Right atrium auricular region (tissue), 2 donors: Measurements from ENCODE around the gene TBC1D5. TPM values are rescaled to one million over a fixed set of nuclear protein-coding genes. Genes with fewer than 3 reads are reported as not detected.

Experiments used
- DNase-seq: peaks from one replicate; pipeline ENCODE4 v3.0.0-alpha.2; 2019; ENCODE audit warnings: low spot score
- H3K27ac ChIP-seq, 2 donors: fragments of 200-600 bp; sonication (generic); 1 replicate in 1 of 2; 2 replicates in 1 of 2; pipeline ENCODE4 v1.5.1; 2016 to 2019
- H3K27me3 ChIP-seq, 2 donors: fragments of 200-600 bp; sonication (generic); one replicate each; pipeline versions ENCODE4 v1.5.1 to v1.6.0; 2017 to 2019
- H3K36me3 ChIP-seq: fragments of 200-600 bp; sonication (generic); one replicate; pipeline ENCODE4 v1.5.1; 2016
- H3K4me1 ChIP-seq, 2 donors: fragments of 200-600 bp; sonication (generic); one replicate each; pipeline versions ENCODE4 v1.5.1 to v1.6.0; 2017 to 2019
- H3K4me3 ChIP-seq, 2 donors: fragments of 200-600 bp; sonication (generic); 1 replicate in 1 of 2; 2 replicates in 1 of 2; pipeline ENCODE4 v1.5.1; 2017 to 2019; ENCODE audit warnings: mild to moderate bottlenecking in 1 of 2, moderate library complexity in 1 of 2
- H3K9me3 ChIP-seq, 2 donors: fragments of 200-600 bp; sonication (generic); one replicate each; pipeline ENCODE4 v1.5.1; 2019
- total RNA-seq, 2 donors: library from RNA; depleted of rRNA; stranded (reverse); fragments of >200 nt; gene quantifications; one replicate each; pipeline ENCODE4 v1.1.0, GENCODE V29; 2016
- TF ChIP-seq, protein P1 (sequence below), 2 donors: fragments of 200-600 bp; sonication (generic); IDR thresholded peaks; one replicate each; pipeline ENCODE4 v1.5.1; 2019; ENCODE audit warnings: antibody characterized with exemption in 2 of 2

Gene TBC1D5
- total RNA-seq, 2 donors from 2014 or later, result 35.2 to 40.2 TPM

- H3K4me1 ChIP-seq, result no peaks in the 10 kb centered on the region
- H3K36me3 ChIP-seq, result no peaks in the 10 kb centered on the region
- TF ChIP-seq, protein P1, sequence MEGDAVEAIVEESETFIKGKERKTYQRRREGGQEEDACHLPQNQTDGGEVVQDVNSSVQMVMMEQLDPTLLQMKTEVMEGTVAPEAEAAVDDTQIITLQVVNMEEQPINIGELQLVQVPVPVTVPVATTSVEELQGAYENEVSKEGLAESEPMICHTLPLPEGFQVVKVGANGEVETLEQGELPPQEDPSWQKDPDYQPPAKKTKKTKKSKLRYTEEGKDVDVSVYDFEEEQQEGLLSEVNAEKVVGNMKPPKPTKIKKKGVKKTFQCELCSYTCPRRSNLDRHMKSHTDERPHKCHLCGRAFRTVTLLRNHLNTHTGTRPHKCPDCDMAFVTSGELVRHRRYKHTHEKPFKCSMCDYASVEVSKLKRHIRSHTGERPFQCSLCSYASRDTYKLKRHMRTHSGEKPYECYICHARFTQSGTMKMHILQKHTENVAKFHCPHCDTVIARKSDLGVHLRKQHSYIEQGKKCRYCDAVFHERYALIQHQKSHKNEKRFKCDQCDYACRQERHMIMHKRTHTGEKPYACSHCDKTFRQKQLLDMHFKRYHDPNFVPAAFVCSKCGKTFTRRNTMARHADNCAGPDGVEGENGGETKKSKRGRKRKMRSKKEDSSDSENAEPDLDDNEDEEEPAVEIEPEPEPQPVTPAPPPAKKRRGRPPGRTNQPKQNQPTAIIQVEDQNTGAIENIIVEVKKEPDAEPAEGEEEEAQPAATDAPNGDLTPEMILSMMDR (IDR thresholded peaks at IDR 0.05), result no peak
- no peaks in the 10 kb centered on the region for H3K9me3 ChIP-seq
- no peak overlapping the region for H3K27ac ChIP-seq
- H3K27me3 ChIP-seq, result no peaks in the 10 kb centered on the region
- no peak for DNase-seq
- H3K4me3 ChIP-seq, result no peak overlapping the region
Observed at GRCh38 chr3:17315897-17316296, 426.5 kb downstream of the TBC1D5 start.

DNA sequence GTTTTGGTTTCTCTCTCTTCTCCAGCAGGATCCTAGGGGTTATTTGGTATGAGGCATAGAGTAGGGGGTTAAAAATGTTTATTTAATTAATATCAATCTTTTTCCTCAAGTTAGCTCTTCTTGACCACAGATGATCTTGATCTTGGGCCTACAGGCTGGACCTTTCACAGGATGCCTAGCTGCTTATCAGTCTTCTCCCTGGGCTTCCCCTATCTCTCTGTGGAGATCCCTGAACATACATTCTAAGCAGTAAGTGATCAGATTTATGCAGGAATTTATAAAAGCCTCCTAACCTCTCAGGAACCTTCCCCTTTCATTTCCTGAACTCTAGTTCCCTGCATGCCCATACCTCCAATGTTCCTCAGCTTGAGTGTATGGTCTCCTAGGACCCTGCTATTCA is 428.3 kb downstream of the TBC1D5 start:
- Histone ChIP-seq H3K27me3 (no peaks in the 10 kb centered on the region), H3K36me3 (no peaks in the 10 kb centered on the region), H3K4me1 (no peaks in the 10 kb centered on the region), H3K4me3 (no peak overlapping the region), H3K27ac (no peak overlapping the region), H3K9me3 (no peaks in the 10 kb centered on the region)
- no peak for DNase-seq
- TF ChIP-seq, protein P1 (IDR thresholded peaks at IDR 0.05), result no peak

DNA sequence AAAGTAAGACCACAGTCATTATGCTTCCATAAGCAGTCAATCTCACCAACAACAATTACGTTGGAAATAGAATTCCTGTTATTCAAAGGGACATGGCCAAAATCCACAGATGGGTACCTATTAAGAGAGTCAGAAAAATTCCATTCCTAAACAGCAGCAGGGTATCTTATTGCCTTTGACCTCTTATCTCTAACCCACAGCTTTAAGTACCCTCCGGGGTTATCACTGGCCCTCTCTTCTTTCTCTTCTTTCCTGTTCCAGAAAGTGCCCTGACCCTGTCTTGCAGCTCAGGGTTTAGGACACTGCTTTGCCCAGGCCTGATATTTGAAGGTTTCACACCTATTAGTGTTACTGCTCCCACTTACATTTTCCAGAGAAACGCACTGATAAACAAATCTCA is 428.7 kb downstream of the TBC1D5 start:
- Histone ChIP-seq H3K36me3 (no peaks in the 10 kb centered on the region), H3K4me3 (no peak overlapping the region), H3K4me1 (no peaks in the 10 kb centered on the region), H3K27ac (no peak overlapping the region), H3K27me3 (no peaks in the 10 kb centered on the region), H3K9me3 (no peaks in the 10 kb centered on the region)
- TF ChIP-seq, protein P1 (IDR thresholded peaks at IDR 0.05), result no peak
- DNase-seq, result no peak

DNA sequence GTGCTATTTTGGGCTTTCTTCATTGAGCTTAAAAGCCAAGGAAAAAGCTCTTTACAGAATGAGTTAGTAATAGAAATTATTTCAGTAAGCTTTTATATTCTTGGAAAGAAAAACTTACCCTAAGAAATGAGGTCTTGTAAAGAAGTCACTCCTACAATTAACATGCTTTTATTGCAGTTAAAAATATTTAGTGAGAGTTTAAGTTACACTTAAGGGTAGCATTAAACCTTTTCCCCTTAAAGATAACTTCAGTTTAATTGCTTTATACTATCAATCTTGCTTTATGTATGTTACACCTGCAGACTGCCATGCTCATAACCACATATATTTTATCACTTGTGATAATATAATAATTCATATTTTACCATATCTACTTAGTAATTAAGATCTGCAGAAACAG is 431.4 kb downstream of the TBC1D5 start:
- TF ChIP-seq, protein P1 (IDR thresholded peaks at IDR 0.05), result no peak
- H3K36me3 ChIP-seq, result no peaks in the 10 kb centered on the region
- no peaks in the 10 kb centered on the region for H3K27me3 ChIP-seq
- no peaks in the 10 kb centered on the region for H3K9me3 ChIP-seq
- no peaks in the 10 kb centered on the region for H3K4me1 ChIP-seq
- no peak for DNase-seq
- H3K4me3 ChIP-seq, result no peak overlapping the region
- H3K27ac ChIP-seq, result no peak overlapping the region

- H3K36me3 ChIP-seq, result no peaks in the 10 kb centered on the region
- H3K9me3 ChIP-seq, result no peaks in the 10 kb centered on the region
- TF ChIP-seq, protein P1 (IDR thresholded peaks at IDR 0.05), result no peak
- no peak overlapping the region for H3K27ac ChIP-seq
- H3K4me1 ChIP-seq, result peaks cover 0 to 3% of the 10 kb centered on the region in 2 donors
- no peak for DNase-seq
- H3K4me3 ChIP-seq, result no peak overlapping the region
- H3K27me3 ChIP-seq, result no peaks in the 10 kb centered on the region
Observed at GRCh38 chr3:17307887-17308286, 434.5 kb downstream of the TBC1D5 start.

- no peak overlapping the region for H3K27ac ChIP-seq
- no peaks in the 10 kb centered on the region for H3K36me3 ChIP-seq
- no peaks in the 10 kb centered on the region for H3K27me3 ChIP-seq
- TF ChIP-seq, protein P1 (IDR thresholded peaks at IDR 0.05), result no peak
- H3K4me1 ChIP-seq, result peaks cover 0 to 7% of the 10 kb centered on the region in 2 donors
- H3K9me3 ChIP-seq, result no peaks in the 10 kb centered on the region
- H3K4me3 ChIP-seq, result no peak overlapping the region
- DNase-seq, result no peak
Observed at GRCh38 chr3:17307482-17307881, 434.9 kb downstream of the TBC1D5 start.
